ENCODE results near the gene HM13.

GRCh38 chr20:31473331-31474096 is 40.7 kb upstream of the HM13 start:
- TF ChIP-seq CREB1 (IDR thresholded peaks at IDR 0.05; ENCODE audit: low read depth) (no peak), YY1 (IDR thresholded peaks at IDR 0.05; ENCODE audit: low read depth) (no peak), MAX (IDR thresholded peaks at IDR 0.05) (no peak), RAD21 (IDR thresholded peaks at IDR 0.05; ENCODE audit: low read depth) (no peak), REST (IDR thresholded peaks at IDR 0.05; ENCODE audit: low read depth) (no peak), TEAD4 (IDR thresholded peaks at IDR 0.05) (no peak), FOXM1 (IDR thresholded peaks at IDR 0.05; ENCODE audit: borderline replicate concordance, low read depth) (no peak), USF1 (IDR thresholded peaks at IDR 0.05) (no peak), CEBPB (IDR thresholded peaks at IDR 0.05) (no peak), TAF1 (IDR thresholded peaks at IDR 0.05; ENCODE audit: low read depth) (no peak), EGR1 (IDR thresholded peaks at IDR 0.05) (no peak), TCF12 (IDR thresholded peaks at IDR 0.05; ENCODE audit: low read depth) (no peak), EP300 (IDR thresholded peaks at IDR 0.05; ENCODE audit: borderline replicate concordance) (no peak)

Measured in Ishikawa (cell line).